H9 (cell line): ENCODE measurements around the gene TLE4. TPM values are rescaled to one million over a fixed set of nuclear protein-coding genes. Genes with fewer than 3 reads are reported as not detected.

ENCODE experiments used
- DNase-seq: peaks from one replicate; pipeline ENCODE4 v3.0.0-alpha.2; 2017
- H2AFZ ChIP-seq: one replicate; pipeline ENCODE4 v1.6.1; 2013; ENCODE audit warnings: mild to moderate bottlenecking, low read length, control low read depth, moderate library complexity
- H2AK5ac ChIP-seq: 2 replicates; pipeline ENCODE4 v1.6.1; 2013; ENCODE audit warnings: low read length, control low read depth, mixed read lengths; ENCODE audit not compliant: insufficient read length
- H2BK120ac ChIP-seq: one replicate; pipeline ENCODE4 v1.6.1; 2013; ENCODE audit warnings: low read depth, mild to moderate bottlenecking, low read length, control low read depth, inconsistent platforms; ENCODE audit not compliant: poor library complexity, severe bottlenecking
- H2BK12ac ChIP-seq: 2 replicates; pipeline ENCODE4 v1.6.1; 2013; ENCODE audit warnings: low read length, control low read depth, mixed read lengths, low read depth; ENCODE audit not compliant: insufficient read length
- H2BK15ac ChIP-seq: 2 replicates; pipeline ENCODE4 v1.6.1; 2013; ENCODE audit warnings: low read depth, low read length, control low read depth
- H2BK20ac ChIP-seq: one replicate; pipeline ENCODE4 v1.6.1; 2013; ENCODE audit warnings: low read depth, mild to moderate bottlenecking, low read length, control low read depth, inconsistent platforms; ENCODE audit not compliant: poor library complexity, severe bottlenecking
- H2BK5ac ChIP-seq: 2 replicates; pipeline ENCODE4 v1.6.1; 2013; ENCODE audit warnings: low read length, control low read depth, mixed read lengths; ENCODE audit not compliant: insufficient read length
- H3K14ac ChIP-seq: 2 replicates; pipeline ENCODE4 v1.6.1; 2013; ENCODE audit warnings: low read length, control low read depth; ENCODE audit not compliant: insufficient read depth
- H3K18ac ChIP-seq: 2 replicates; pipeline ENCODE4 v1.6.1; 2013; ENCODE audit warnings: low read depth, mild to moderate bottlenecking, mixed read lengths, low read length, control low read depth; ENCODE audit not compliant: insufficient read length
- H3K23ac ChIP-seq: 2 replicates; pipeline ENCODE4 v1.6.1; 2013; ENCODE audit warnings: low read length, control low read depth, mixed read lengths, low read depth; ENCODE audit not compliant: insufficient read length
- H3K23me2 ChIP-seq: 2 replicates; pipeline ENCODE4 v1.6.1; 2013; ENCODE audit warnings: low read depth, mild to moderate bottlenecking, mixed read lengths, low read length, control low read depth; ENCODE audit not compliant: insufficient read length, poor library complexity, severe bottlenecking
- H3K27ac ChIP-seq: 2 replicates; pipeline ENCODE4 v1.5.1; 2013; ENCODE audit warnings: low read length, control low read depth, mixed read lengths, low read depth; ENCODE audit not compliant: insufficient read length
- H3K27me3 ChIP-seq: 2 replicates; pipeline ENCODE4 v1.6.1; 2013; ENCODE audit warnings: low read length, control low read depth, inconsistent platforms; ENCODE audit not compliant: insufficient read depth
- H3K4ac ChIP-seq: 2 replicates; pipeline ENCODE4 v1.6.1; 2013; ENCODE audit warnings: low read depth, mild to moderate bottlenecking, control low read depth, inconsistent platforms, low read length, moderate library complexity
- H3K4me1 ChIP-seq: 2 replicates; pipeline ENCODE4 v1.6.1; 2013; ENCODE audit warnings: low read length, control low read depth, inconsistent platforms; ENCODE audit not compliant: insufficient read depth
- H3K4me2 ChIP-seq: 2 replicates; pipeline ENCODE4 v1.6.1; 2013; ENCODE audit warnings: low read length, control low read depth, mixed read lengths; ENCODE audit not compliant: insufficient read length, insufficient read depth
- H3K56ac ChIP-seq: 2 replicates; pipeline ENCODE4 v1.6.1; 2013; ENCODE audit warnings: low read depth, mild to moderate bottlenecking, mixed read lengths, low read length, control low read depth; ENCODE audit not compliant: insufficient read length
- H3K79me1 ChIP-seq: 2 replicates; pipeline ENCODE4 v1.6.1; 2013; ENCODE audit warnings: low read depth, mild to moderate bottlenecking, moderate library complexity, low read length, control low read depth, inconsistent platforms; ENCODE audit not compliant: insufficient read depth, poor library complexity, severe bottlenecking
- H3K79me2 ChIP-seq: 2 replicates; pipeline ENCODE4 v1.6.1; 2013; ENCODE audit warnings: low read length, control low read depth, inconsistent platforms; ENCODE audit not compliant: insufficient read depth
- H3K9ac ChIP-seq: 2 replicates; pipeline ENCODE4 v1.6.1; 2013; ENCODE audit warnings: low read length, control low read depth, mixed read lengths; ENCODE audit not compliant: insufficient read length; ENCODE audit errors: extremely low read depth
- H3K9me3 ChIP-seq: one replicate; pipeline ENCODE4 v1.6.1; 2013; ENCODE audit warnings: low read depth, low read length, inconsistent platforms; ENCODE audit not compliant: control insufficient read depth
- H3T11ph ChIP-seq: one replicate; pipeline ENCODE4 v1.6.1; 2013; ENCODE audit warnings: mild to moderate bottlenecking, low read length, control low read depth, inconsistent platforms
- H4K20me1 ChIP-seq: one replicate; pipeline ENCODE4 v1.6.1; 2013; ENCODE audit not compliant: control insufficient read depth, insufficient read length, insufficient read depth
- H4K5ac ChIP-seq: 2 replicates; pipeline ENCODE4 v1.6.1; 2013; ENCODE audit warnings: low read depth, mild to moderate bottlenecking, mixed read lengths, low read length, control low read depth; ENCODE audit not compliant: insufficient read length
- H4K8ac ChIP-seq: replicated peaks from 2 replicates; pipeline ENCODE4 v1.6.1; 2013; ENCODE audit warnings: low read length, control low read depth, mixed read lengths, low read depth; ENCODE audit not compliant: insufficient read length
- H4K91ac ChIP-seq: 2 replicates; pipeline ENCODE4 v1.6.1; 2013; ENCODE audit warnings: low read depth, mild to moderate bottlenecking, moderate library complexity, mixed read lengths, low read length, control low read depth; ENCODE audit not compliant: insufficient read length
- H3K27ac Mint-ChIP-seq, 3 experiments: 2 replicates in 2 of 3; 3 replicates in 1 of 3; pipeline ENCODE4 v1.8.0; 2020 to 2021; ENCODE audit warnings: mixed read lengths in 3 of 3, mild to moderate bottlenecking in 1 of 3, moderate library complexity in 1 of 3
- H3K27me3 Mint-ChIP-seq: 2 replicates; pipeline ENCODE4 v1.8.0; 2021; ENCODE audit warnings: low read depth, mild to moderate bottlenecking, moderate library complexity, mixed read lengths
- H3K36me3 Mint-ChIP-seq, 3 experiments: 2 replicates in 2 of 3; 3 replicates in 1 of 3; pipeline ENCODE4 v1.8.0; 2020 to 2021; ENCODE audit warnings: low read depth in 3 of 3, mixed read lengths in 3 of 3; ENCODE audit not compliant: insufficient read depth in 1 of 3
- H3K4me1 Mint-ChIP-seq, 2 experiments: 2 replicates each; pipeline ENCODE4 v1.8.0; 2020; ENCODE audit warnings: mixed read lengths in 2 of 2
- H3K4me3 Mint-ChIP-seq, 2 experiments: 2 replicates in 1 of 2; 3 replicates in 1 of 2; pipeline ENCODE4 v1.8.0; 2020 to 2021; ENCODE audit warnings: mild to moderate bottlenecking in 2 of 2, mixed read lengths in 2 of 2, moderate library complexity in 1 of 2
- H3K9me3 Mint-ChIP-seq, 2 experiments: 2 replicates in 1 of 2; 3 replicates in 1 of 2; pipeline ENCODE4 v1.8.0; 2020; ENCODE audit warnings: mild to moderate bottlenecking in 2 of 2, mixed read lengths in 2 of 2, moderate library complexity in 1 of 2
- WGBS: extraction: QIAGEN DNeasy Blood & Tissue Kit; methylation state at CpG from one replicate; pipeline ENCODE4 v1.1.7; 2013; ENCODE audit warnings: missing lambda C conversion rate, low lambda C conversion rate, mixed read lengths; ENCODE audit not compliant: insufficient read length; ENCODE audit errors: extremely low coverage; 5-methylcytosine and 5-hydroxymethylcytosine counted together
- total RNA-seq: library from RNA; stranded (reverse); gene quantifications from 2 replicates; pipeline ENCODE4 v1.2.1, GENCODE V29; 2021
- TF ChIP-seq, protein P1 (sequence below): fragments of 200-600 bp; sonication (generic); conservative IDR thresholded peaks from 3 replicates; pipeline ENCODE4 v1.8.0; 2021; ENCODE audit warnings: antibody characterized with exemption, mild to moderate bottlenecking

The TLE4 gene
- total RNA-seq, 1 experiment from 2014 or later: 35.1 TPM

DNA sequence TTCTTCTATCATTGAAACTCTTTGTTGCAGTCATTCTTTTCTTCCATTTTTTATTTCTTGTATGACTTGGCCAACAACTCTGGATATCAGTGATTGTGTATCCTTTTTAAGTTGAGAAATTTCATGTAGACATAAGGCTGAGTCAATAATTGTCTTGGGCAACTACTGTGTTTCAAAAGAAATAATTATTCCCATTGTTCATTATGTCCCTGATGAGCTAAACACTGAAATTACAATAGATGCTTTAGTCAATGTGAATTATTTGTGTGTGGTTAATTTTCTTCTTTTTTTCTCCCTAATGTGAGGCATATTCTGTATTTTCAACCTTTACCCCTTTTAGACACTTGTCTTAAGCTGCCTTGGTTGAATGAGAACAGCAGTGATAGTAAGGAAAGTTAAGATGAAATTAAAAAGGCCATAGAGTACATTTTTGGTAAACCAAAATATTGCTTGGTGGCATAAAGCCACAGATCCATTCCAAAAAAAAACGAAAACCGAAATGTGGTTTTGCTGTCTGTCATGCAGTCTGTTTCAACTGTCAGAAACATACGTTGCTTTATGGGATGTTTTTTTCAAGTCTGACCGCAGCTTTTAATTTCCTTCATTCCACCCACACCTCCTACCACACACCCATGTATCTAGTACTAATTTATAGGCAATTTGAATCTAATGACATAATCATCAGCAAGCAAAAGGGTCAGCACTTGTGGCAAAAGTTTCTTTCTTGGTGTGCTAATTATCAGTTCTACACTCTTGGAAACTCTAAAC lies 21.1 kb downstream of the TLE4 start:
- Histone ChIP-seq H4K8ac (no peak overlapping the region), H3K23me2 (no peaks in the 10 kb centered on the region), H2BK15ac (no peak overlapping the region), H3K14ac (no peak overlapping the region), H2BK120ac (no peak overlapping the region), H4K91ac (no peak overlapping the region), H2BK12ac (no peak overlapping the region), H3K4me1 (no peaks in the 10 kb centered on the region), H3K79me2 (peaks cover 2% of the 10 kb centered on the region; the same call in 1 of the 2 replicates), H3T11ph (no peak overlapping the region), H3K27ac (no peak overlapping the region), H3K79me1 (peaks cover 6% of the 10 kb centered on the region), H2AFZ (no peak overlapping the region), H2BK5ac (no peak overlapping the region), H2BK20ac (no peak overlapping the region), H3K4ac (no peak overlapping the region), H4K5ac (no peak overlapping the region), H3K27me3 (no peaks in the 10 kb centered on the region), H3K9me3 (no peaks in the 10 kb centered on the region), H3K18ac (no peak overlapping the region), H2AK5ac (no peak overlapping the region), H3K23ac (no peak overlapping the region), H3K9ac (no peak overlapping the region), H3K4me2 (no peak overlapping the region), H4K20me1 (no peaks in the 10 kb centered on the region), H3K56ac (no peak overlapping the region)
- no peaks in the 10 kb centered on the region for H3K27me3 Mint-ChIP-seq
- H3K4me1 Mint-ChIP-seq: no peaks in the 10 kb centered on the region; a peak in 1 of 4 replicates
- TF ChIP-seq, protein P1, sequence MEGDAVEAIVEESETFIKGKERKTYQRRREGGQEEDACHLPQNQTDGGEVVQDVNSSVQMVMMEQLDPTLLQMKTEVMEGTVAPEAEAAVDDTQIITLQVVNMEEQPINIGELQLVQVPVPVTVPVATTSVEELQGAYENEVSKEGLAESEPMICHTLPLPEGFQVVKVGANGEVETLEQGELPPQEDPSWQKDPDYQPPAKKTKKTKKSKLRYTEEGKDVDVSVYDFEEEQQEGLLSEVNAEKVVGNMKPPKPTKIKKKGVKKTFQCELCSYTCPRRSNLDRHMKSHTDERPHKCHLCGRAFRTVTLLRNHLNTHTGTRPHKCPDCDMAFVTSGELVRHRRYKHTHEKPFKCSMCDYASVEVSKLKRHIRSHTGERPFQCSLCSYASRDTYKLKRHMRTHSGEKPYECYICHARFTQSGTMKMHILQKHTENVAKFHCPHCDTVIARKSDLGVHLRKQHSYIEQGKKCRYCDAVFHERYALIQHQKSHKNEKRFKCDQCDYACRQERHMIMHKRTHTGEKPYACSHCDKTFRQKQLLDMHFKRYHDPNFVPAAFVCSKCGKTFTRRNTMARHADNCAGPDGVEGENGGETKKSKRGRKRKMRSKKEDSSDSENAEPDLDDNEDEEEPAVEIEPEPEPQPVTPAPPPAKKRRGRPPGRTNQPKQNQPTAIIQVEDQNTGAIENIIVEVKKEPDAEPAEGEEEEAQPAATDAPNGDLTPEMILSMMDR: no peak
- H3K9me3 Mint-ChIP-seq: no peaks in the 10 kb centered on the region
- H3K4me3 Mint-ChIP-seq: no peak overlapping the region
- H3K27ac Mint-ChIP-seq: no peak overlapping the region
- DNase-seq: no peak
- H3K36me3 Mint-ChIP-seq: peaks cover under 1 to 18% (median 9%) of the 10 kb centered on the region in 3 experiments; a peak in 5 of 7 replicates
- no CpG with 5 or more reads among the region's 4 CpGs for WGBS
